Effector memory CD8-positive, alpha-beta T cell (primary cell): ENCODE results near the gene DYRK3.
A peak's percentile ranks its signal among the peaks of the same experiment; 100 is the strongest.

ENCODE experiments used
- ATAC-seq: fragments of 150-1000 bp; cut with Tn5 transposase; replicated peaks from 2 replicates; pipeline ENCODE4 v1.10.0; 2021; ENCODE audit warnings: mild to moderate bottlenecking, moderate library complexity
- DNase-seq, 3 experiments: peaks; one replicate each; pipeline ENCODE4 v3.0.0; 2021
- H3K27ac Mint-ChIP-seq, 2 donors: one replicate each; pipeline ENCODE4 v1.8.0; 2022; ENCODE audit warnings: mild to moderate bottlenecking in 2 of 2, mixed read lengths in 2 of 2, moderate library complexity in 2 of 2
- H3K27me3 Mint-ChIP-seq, 2 donors: one replicate each; pipeline ENCODE4 v1.8.0; 2022; ENCODE audit warnings: mixed read lengths in 2 of 2
- H3K36me3 Mint-ChIP-seq: one replicate; pipeline ENCODE4 v1.8.0; 2022; ENCODE audit warnings: mild to moderate bottlenecking, moderate library complexity, mixed read lengths; ENCODE audit not compliant: insufficient read depth
- H3K4me1 Mint-ChIP-seq, 2 donors: one replicate each; pipeline ENCODE4 v1.8.0; 2022; ENCODE audit warnings: low read depth in 2 of 2, mixed read lengths in 2 of 2
- H3K4me3 Mint-ChIP-seq, 2 donors: one replicate each; pipeline ENCODE4 v1.8.0; 2022; ENCODE audit warnings: mild to moderate bottlenecking in 2 of 2, mixed read lengths in 2 of 2, moderate library complexity in 2 of 2
- H3K9me3 Mint-ChIP-seq, 2 donors: one replicate each; pipeline ENCODE4 v1.8.0; 2022; ENCODE audit warnings: mixed read lengths in 2 of 2

The DYRK3 gene

GRCh38 chr1:206698011-206698410 is 62.7 kb downstream of the DYRK3 start:
- Mint-ChIP-seq H3K4me1 (peaks cover 80 to 90% of the 10 kb centered on the region in 2 donors), H3K36me3 (peaks cover 68% of the 10 kb centered on the region), H3K9me3 (no peaks in the 10 kb centered on the region), H3K4me3 (no peak overlapping the region), H3K27me3 (no peaks in the 10 kb centered on the region), H3K27ac (peak overlapping the region; percentile 72)
- ATAC-seq, result no peak
- no peak for DNase-seq
